SK-N-MC (cell line): ENCODE results near the gene ABHD12.

Source experiments
- EZH2 ChIP-seq: fragments of 200-600 bp; sonication (generic); IDR thresholded peaks from one replicate; pipeline ENCODE4 v1.6.1; 2017; ENCODE audit warnings: antibody characterized with exemption
- POLR2AphosphoS5 ChIP-seq: IDR thresholded peaks from 2 replicates; pipeline ENCODE4 v1.6.1; 2012; ENCODE audit warnings: mild to moderate bottlenecking, low read depth, low read length, borderline replicate concordance

GRCh38 chr20:25407311-25408169, 16.9 kb upstream of the ABHD12 start, which contains the start of gene GINS1:
- TF ChIP-seq EZH2 (no peak), POLR2AphosphoS5 (peak; percentile 95)
